Measurements from ENCODE around the gene MBD3L4. TPM values are rescaled to one million over a fixed set of nuclear protein-coding genes. Genes with fewer than 3 reads are reported as not detected.

The MBD3L4 gene
- polyA plus RNA-seq, 4 donors = not detected

Other genes with a start within 250 kb of the MBD3L4 start
- gene ADGRE1, start 152.6 kb downstream of the MBD3L4 start, polyA plus RNA-seq (ENCODE audit: insufficient read length in 4 of 4) = under 1 TPM in 2 of 4 donors, not detected in 2; 0.13 to 0.15 TPM
- gene MBD3L2B, start 18.7 kb downstream of the MBD3L4 start, polyA plus RNA-seq (ENCODE audit: insufficient read length in 4 of 4) = not detected
- not detected for gene MBD3L5, start 9.6 kb downstream of the MBD3L4 start, polyA plus RNA-seq (ENCODE audit: insufficient read length in 4 of 4)
- not detected for gene MBD3L2, start 9.1 kb upstream of the MBD3L4 start, polyA plus RNA-seq (ENCODE audit: insufficient read length in 4 of 4)
- not detected for gene MBD3L3, start 18.5 kb upstream of the MBD3L4 start, polyA plus RNA-seq (ENCODE audit: insufficient read length in 4 of 4)
- 1 to 10 TPM; 7.9 to 9.9 (median 8.9) TPM for gene ZNF557, start 29.5 kb upstream of the MBD3L4 start, polyA plus RNA-seq (ENCODE audit: insufficient read length in 4 of 4)

All from left renal pelvis (tissue), 4 donors.